ENCODE measurements around the gene PRPSAP2.

PRPSAP2 gene

GRCh38 chr17:18949566-18949965, 91.6 kb downstream of the PRPSAP2 start:
- no peak for TF ChIP-seq CTCF (IDR thresholded peaks at IDR 0.05; ENCODE audit: low read depth, low read length)
- no peak for DNase-seq (ENCODE audit: extremely low read depth, low read depth)

- no peak for DNase-seq (ENCODE audit: extremely low read depth, low read depth)
Observed at GRCh38 chr17:18950346-18950745, 92.4 kb downstream of the PRPSAP2 start.

GRCh38 chr17:18950944-18951905, 93.3 kb downstream of the PRPSAP2 start:
- no peak for TF ChIP-seq CTCF (IDR thresholded peaks at IDR 0.05; ENCODE audit: low read depth, low read length)
- no peak for DNase-seq (ENCODE audit: extremely low read depth, low read depth)

More at GRCh38 chr17:18950346-18950745, 92.4 kb downstream of the PRPSAP2 start:
- TF ChIP-seq CTCF (IDR thresholded peaks at IDR 0.05; ENCODE audit: low read depth, low read length) = no peak

- TF ChIP-seq CTCF (IDR thresholded peaks at IDR 0.05; ENCODE audit: low read depth, low read length) = peak; percentile 7; the same call in 1 of the 2 replicates
- no peak for DNase-seq (ENCODE audit: extremely low read depth, low read depth)
Observed at GRCh38 chr17:18951941-18952842, 94.3 kb downstream of the PRPSAP2 start, which contains the start of gene SLC5A10. Gene SLC5A10 (plus strand): TSS chr17:18952165. CDS start chr17:18952206, 41 bp downstream.

GRCh38 chr17:18953231-18953728, 95.3 kb downstream of the PRPSAP2 start:
- no peak for TF ChIP-seq CTCF (IDR thresholded peaks at IDR 0.05; ENCODE audit: low read depth, low read length)
- no peak for DNase-seq (ENCODE audit: extremely low read depth, low read depth)

- no peak for DNase-seq (ENCODE audit: extremely low read depth, low read depth)
- no peak for TF ChIP-seq CTCF (IDR thresholded peaks at IDR 0.05; ENCODE audit: low read depth, low read length)
Observed at GRCh38 chr17:18954321-18954720, 96.4 kb downstream of the PRPSAP2 start.
